SK-N-SH (cell line): ENCODE measurements around the gene BID. TPM values are rescaled to one million over a fixed set of nuclear protein-coding genes. Genes with fewer than 3 reads are reported as not detected.

Source experiments
- CTCF ChIA-PET: fragments of 300-600, 350-600 bp; formaldehyde crosslinking; extraction: SDS; loops from one replicate; lab custom pipeline; 2021; lab: Yijun Ruan, JAX
- POLR2A ChIA-PET: fragments of 350-600 bp; sonication (Branson Sonifier 250); formaldehyde crosslinking; extraction: SDS; loops from one replicate; lab custom pipeline; 2020; ENCODE audit warnings: antibody characterized with exemption, inconsistent platforms; lab: Yijun Ruan, JAX
- DNase-seq: peaks from one replicate; pipeline ENCODE4 v3.0.0; 2012
- H2AFZ ChIP-seq: fragments of 200-600 bp; sonication (generic); 2 replicates; pipeline ENCODE4 v1.8.1; 2016; ENCODE audit warnings: antibody characterized with exemption, mild to moderate bottlenecking, low read depth
- H3F3A ChIP-seq: fragments of 200-600 bp; sonication (generic); replicated peaks from 2 replicates; pipeline ENCODE3; 2016; ENCODE audit warnings: antibody characterized with exemption, mild to moderate bottlenecking; ENCODE audit not compliant: insufficient read depth
- H3K27ac ChIP-seq, 2 experiments: fragments of 200-500 bp in 1 of 2; fragments of 200-600 bp in 1 of 2; sonication (Bioruptor generic) in 1 of 2; sonication (generic), shearing (Covaris generic) in 1 of 2; 2 replicates each; pipeline versions ENCODE4 v1.5.1 to v1.6.1; 2014 to 2016; ENCODE audit warnings: low read depth in 2 of 2, inconsistent platforms in 1 of 2, low read length in 1 of 2, mild to moderate bottlenecking in 1 of 2, mixed read lengths in 1 of 2
- H3K27me3 ChIP-seq: fragments of 200-600 bp; sonication (generic), shearing (Covaris generic); 2 replicates; pipeline ENCODE4 v1.6.1; 2016; ENCODE audit warnings: mixed run types; ENCODE audit not compliant: insufficient read depth
- H3K36me3 ChIP-seq, 2 experiments: fragments of 200-500 bp in 1 of 2; fragments of 200-600 bp in 1 of 2; sonication (Bioruptor generic) in 1 of 2; sonication (generic) in 1 of 2; replicated peaks in 1 of 2; 2 replicates each; pipeline versions ENCODE3 to v1.5.1; 2014 to 2016; ENCODE audit warnings: low read length in 1 of 2, mild to moderate bottlenecking in 1 of 2; ENCODE audit not compliant: insufficient read depth in 2 of 2, control insufficient read depth in 1 of 2
- H3K4me1 ChIP-seq, 2 experiments: fragments of 200-500 bp in 1 of 2; fragments of 200-600 bp in 1 of 2; sonication (Bioruptor generic) in 1 of 2; sonication (generic), shearing (Covaris generic) in 1 of 2; 2 replicates each; pipeline versions ENCODE4 v1.5.1 to v1.6.1; 2014 to 2016; ENCODE audit warnings: low read depth in 1 of 2, low read length in 1 of 2, mixed run types in 1 of 2; ENCODE audit not compliant: insufficient read depth in 2 of 2, control insufficient read depth in 1 of 2
- H3K4me2 ChIP-seq: fragments of 200-600 bp; sonication (generic), shearing (Covaris generic); 2 replicates; pipeline ENCODE4 v1.6.1; 2017; ENCODE audit warnings: mixed run types
- H3K4me3 ChIP-seq, 2 experiments: fragments of 200-500 bp in 1 of 2; fragments of 200-600 bp in 1 of 2; sonication (Bioruptor generic) in 1 of 2; sonication (generic), shearing (Covaris generic) in 1 of 2; 2 replicates each; pipeline versions ENCODE4 v1.5.1 to v1.8.1; 2014 to 2016; ENCODE audit warnings: low read depth in 2 of 2, inconsistent platforms in 1 of 2, low read length in 1 of 2, mild to moderate bottlenecking in 1 of 2, mixed read lengths in 1 of 2, moderate library complexity in 1 of 2
- H3K79me2 ChIP-seq: fragments of 200-600 bp; sonication (generic); 2 replicates; pipeline ENCODE4 v1.8.1; 2017; ENCODE audit warnings: mild to moderate bottlenecking; ENCODE audit not compliant: insufficient read depth
- H3K9ac ChIP-seq: fragments of 200-600 bp; sonication (generic); 2 replicates; pipeline ENCODE4 v1.6.1; 2017; ENCODE audit warnings: mixed run types
- H3K9me2 ChIP-seq: fragments of 200-600 bp; sonication (generic); 2 replicates; pipeline ENCODE4 v1.6.1; 2017; ENCODE audit warnings: mixed run types
- H3K9me3 ChIP-seq: fragments of 200-600 bp; sonication (generic); 2 replicates; pipeline ENCODE4 v1.6.1; 2017; ENCODE audit warnings: mixed run types, mild to moderate bottlenecking, moderate library complexity
- H4K20me1 ChIP-seq: fragments of 200-600 bp; sonication (generic); 2 replicates; pipeline ENCODE4 v1.6.1; 2017; ENCODE audit warnings: mild to moderate bottlenecking, mixed run types; ENCODE audit not compliant: insufficient read depth
- CHD2 ChIP-seq: fragments of 150-350 bp; IDR thresholded peaks from 2 replicates; pipeline ENCODE4 v1.6.1; 2018; ENCODE audit warnings: low read length; ENCODE audit not compliant: partially characterized antibody
- EP300 ChIP-seq, 2 experiments: IDR thresholded peaks; 2 replicates each; pipeline versions ENCODE4 v1.4.0 to v1.6.1; 2012; ENCODE audit warnings: borderline replicate concordance in 1 of 2, low read depth in 1 of 2, low read length in 1 of 2
- FOSL2 ChIP-seq: IDR thresholded peaks from 2 replicates; pipeline ENCODE4 v1.4.0; 2012; ENCODE audit warnings: low read depth, mild to moderate bottlenecking, moderate library complexity, borderline replicate concordance
- FOXJ3 ChIP-seq: sonication (generic); formaldehyde crosslinking; IDR thresholded peaks from 2 replicates; pipeline ENCODE4 v1.5.1; 2020; ENCODE audit warnings: mild to moderate bottlenecking, missing genetic modification reagents
- GATA2 ChIP-seq: sonication (generic); formaldehyde crosslinking; IDR thresholded peaks from 2 replicates; pipeline ENCODE4 v1.5.0; 2020; ENCODE audit warnings: mild to moderate bottlenecking, missing genetic modification reagents
- JUND ChIP-seq: IDR thresholded peaks from 2 replicates; pipeline ENCODE4 v1.4.0; 2012
- MAX ChIP-seq: IDR thresholded peaks from 2 replicates; pipeline ENCODE4 v1.4.0; 2012; ENCODE audit warnings: low read depth
- MEF2A ChIP-seq: IDR thresholded peaks from 2 replicates; pipeline ENCODE4 v1.4.0; 2012; ENCODE audit warnings: low read depth, borderline replicate concordance
- MXI1 ChIP-seq: IDR thresholded peaks from 2 replicates; pipeline ENCODE4 v1.6.1; 2012; ENCODE audit warnings: mild to moderate bottlenecking, low read depth, low read length, improper control_type of control experiment
- NFIC ChIP-seq: IDR thresholded peaks from 2 replicates; pipeline ENCODE4 v1.4.0; 2012; ENCODE audit warnings: borderline replicate concordance
- NRF1 ChIP-seq: IDR thresholded peaks from 2 replicates; pipeline ENCODE4 v1.6.1; 2012; ENCODE audit warnings: low read depth, mild to moderate bottlenecking, low read length
- PBX3 ChIP-seq: IDR thresholded peaks from 2 replicates; pipeline ENCODE4; 2012
- POLR2AphosphoS5 ChIP-seq: IDR thresholded peaks from 2 replicates; pipeline ENCODE4 v1.6.1; 2012; ENCODE audit warnings: low read depth, low read length
- RXRA ChIP-seq: IDR thresholded peaks from 2 replicates; pipeline ENCODE4 v1.4.0; 2012; ENCODE audit warnings: low read depth, mild to moderate bottlenecking, borderline replicate concordance
- TAF1 ChIP-seq: IDR thresholded peaks from 2 replicates; pipeline ENCODE4 v1.6.1; 2012; ENCODE audit warnings: low read depth, mild to moderate bottlenecking, low read length, moderate library complexity, borderline replicate concordance
- TCF12 ChIP-seq: IDR thresholded peaks from 2 replicates; pipeline ENCODE4 v1.4.0; 2012
- TEAD4 ChIP-seq: IDR thresholded peaks from 2 replicates; pipeline ENCODE4 v1.4.0; 2012; ENCODE audit warnings: mild to moderate bottlenecking, borderline replicate concordance; ENCODE audit not compliant: insufficient read depth
- USF1 ChIP-seq: IDR thresholded peaks from 2 replicates; pipeline ENCODE4 v1.4.0; 2012; ENCODE audit warnings: low read depth, borderline replicate concordance
- YY1 ChIP-seq: IDR thresholded peaks from 2 replicates; pipeline ENCODE4 v1.4.0; 2012; ENCODE audit warnings: low read depth, mild to moderate bottlenecking
- WGBS: methylation state at CpG from one replicate; pipeline ENCODE4 v1.1.6; 2017; ENCODE audit warnings: low lambda C conversion rate; 5-methylcytosine and 5-hydroxymethylcytosine counted together
- polyA plus RNA-seq, 3 experiments: library from polyadenylated mRNA; depleted of rRNA; stranded (reverse); fragments of >200 nt; gene quantifications; 2 replicates each; pipeline ENCODE4 v1.2.3, GENCODE V29; 2012
- TF ChIP-seq, protein P1 (sequence below): fragments of 150-350 bp; IDR thresholded peaks from 2 replicates; pipeline ENCODE4 v1.6.1; 2016; ENCODE audit warnings: mild to moderate bottlenecking, low read depth, low read length
- TF ChIP-seq, protein P2 (sequence below): fragments of 150-350 bp; IDR thresholded peaks from 2 replicates; pipeline ENCODE4 v1.6.1; 2017; ENCODE audit warnings: antibody characterized with exemption, low read length, low read depth, borderline replicate concordance

The BID gene
- polyA plus RNA-seq, 1 of the 3 experiments (the other 2 are of a cell fraction): 139 TPM

DNA sequence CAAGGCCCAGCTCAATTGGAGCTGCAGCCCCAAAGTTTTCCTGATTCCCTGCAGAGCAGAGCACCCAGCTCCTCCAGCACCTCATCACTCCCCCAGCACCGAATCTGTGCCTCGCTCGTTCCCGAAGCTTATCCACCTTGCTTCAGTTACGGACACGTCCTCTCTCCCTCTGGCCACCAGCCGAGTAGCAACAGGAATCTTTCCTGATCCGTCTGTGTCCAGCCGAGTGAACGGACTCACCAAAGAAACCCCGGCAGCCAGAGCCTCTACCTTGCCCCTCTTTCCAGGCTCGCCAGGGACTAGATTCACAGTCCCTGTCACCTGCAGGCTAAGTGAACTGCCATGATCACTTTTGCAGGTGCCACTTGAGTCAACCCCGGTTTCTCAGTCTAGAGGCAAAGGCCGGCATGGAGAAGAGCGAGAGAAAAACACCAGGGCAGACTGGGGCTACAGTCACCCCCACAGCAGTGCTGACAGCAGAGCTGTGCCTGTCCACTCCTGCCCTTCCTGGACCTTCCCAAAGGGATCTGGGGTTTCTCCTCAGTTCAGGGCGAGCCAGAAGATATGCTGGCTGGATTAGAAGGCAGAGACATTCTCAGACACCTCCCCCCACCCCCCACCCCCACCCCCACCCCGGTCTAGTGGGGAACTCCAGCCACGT lies 32.3 kb downstream of the BID start:
- H4K20me1 ChIP-seq: no peaks in the 10 kb centered on the region
- no peaks in the 10 kb centered on the region for H3K79me2 ChIP-seq
- CTCF ChIA-PET: interaction anchor here (0.6 to 6.0 kb wide), 47 partner anchors 8 to 408 kb away, joined by 3 to 62 read pairs (median 5); partner anchors contain the start of genes BID, PEX26 and USP18
- peaks cover 0 to 2% of the 10 kb centered on the region in 2 experiments; a peak in 1 of 4 replicates for H3K4me1 ChIP-seq
- TF ChIP-seq, protein P1, sequence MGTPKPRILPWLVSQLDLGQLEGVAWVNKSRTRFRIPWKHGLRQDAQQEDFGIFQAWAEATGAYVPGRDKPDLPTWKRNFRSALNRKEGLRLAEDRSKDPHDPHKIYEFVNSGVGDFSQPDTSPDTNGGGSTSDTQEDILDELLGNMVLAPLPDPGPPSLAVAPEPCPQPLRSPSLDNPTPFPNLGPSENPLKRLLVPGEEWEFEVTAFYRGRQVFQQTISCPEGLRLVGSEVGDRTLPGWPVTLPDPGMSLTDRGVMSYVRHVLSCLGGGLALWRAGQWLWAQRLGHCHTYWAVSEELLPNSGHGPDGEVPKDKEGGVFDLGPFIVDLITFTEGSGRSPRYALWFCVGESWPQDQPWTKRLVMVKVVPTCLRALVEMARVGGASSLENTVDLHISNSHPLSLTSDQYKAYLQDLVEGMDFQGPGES: no peak
- DNase-seq: no peak
- 69% methylated on average over 16 of the region's 18 CpGs for WGBS
- no peak overlapping the region for H2AFZ ChIP-seq
- no peaks in the 10 kb centered on the region for H3K9me2 ChIP-seq
- peaks cover 0 to 11% of the 10 kb centered on the region in 2 experiments for H3K36me3 ChIP-seq
- H3F3A ChIP-seq: no peaks in the 10 kb centered on the region
- H3K4me3 ChIP-seq: no peak overlapping the region
- H3K27ac ChIP-seq: no peak overlapping the region
- no peaks in the 10 kb centered on the region for H3K27me3 ChIP-seq
- H3K9ac ChIP-seq: no peak overlapping the region
- H3K9me3 ChIP-seq: no peaks in the 10 kb centered on the region
- no peak overlapping the region for H3K4me2 ChIP-seq
- POLR2A ChIA-PET: interaction anchor here (1.3 kb wide), 1 partner anchor 32 kb away, joined by 3 read pairs; the partner anchor contains the start of gene BID

DNA sequence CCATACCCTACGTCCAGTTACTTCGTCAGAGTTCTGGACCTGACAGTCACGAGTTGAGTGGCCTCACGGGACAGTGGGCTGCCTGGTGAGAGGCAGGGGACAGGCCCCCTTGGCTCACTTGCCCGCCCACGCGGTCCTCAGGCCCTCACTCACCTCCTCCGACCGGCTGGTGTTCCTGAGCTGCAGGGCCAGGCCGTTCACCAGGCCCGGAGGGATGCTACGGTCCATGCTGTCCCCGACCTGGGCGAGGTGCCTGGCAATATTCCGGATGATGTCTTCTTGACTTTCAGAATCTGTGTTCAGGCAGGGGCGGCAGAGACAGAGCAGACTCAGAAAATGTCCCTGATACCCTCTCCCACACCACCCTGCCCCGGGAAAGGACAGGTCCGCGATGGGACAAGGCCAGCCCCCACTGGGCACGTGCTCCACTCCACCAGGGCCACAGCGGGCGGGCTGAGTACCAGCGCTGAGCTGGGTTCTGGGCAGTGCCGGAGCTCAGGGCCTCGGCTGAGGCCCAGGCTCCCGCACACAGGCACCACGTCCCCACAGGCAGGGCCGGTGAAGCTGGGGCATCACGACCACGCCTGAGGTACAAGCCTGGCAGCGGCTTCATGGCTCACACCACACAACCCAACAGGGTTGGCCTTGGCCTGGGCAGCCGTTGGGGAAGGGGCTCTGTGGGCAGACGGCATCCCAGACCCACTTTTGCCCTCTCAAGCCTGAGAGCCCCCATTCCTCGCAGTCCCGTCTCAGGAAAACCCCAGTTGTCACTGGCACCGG lies 34.9 kb downstream of the BID start:
- no peak for DNase-seq
- no peaks in the 10 kb centered on the region for H4K20me1 ChIP-seq
- no peak overlapping the region for H3K4me3 ChIP-seq
- peaks cover 15 to 25% of the 10 kb centered on the region in 2 experiments for H3K36me3 ChIP-seq
- no peak overlapping the region for H3K27ac ChIP-seq
- H3K9me3 ChIP-seq: no peaks in the 10 kb centered on the region
- no peaks in the 10 kb centered on the region for H3K27me3 ChIP-seq
- peaks cover 2 to 5% of the 10 kb centered on the region in 2 experiments; a peak in 1 of 4 replicates for H3K4me1 ChIP-seq
- peaks cover 7% of the 10 kb centered on the region for H3F3A ChIP-seq
- H2AFZ ChIP-seq: no peak overlapping the region
- 94% methylated on average over 4 of the region's 36 CpGs for WGBS
- no peak overlapping the region for H3K4me2 ChIP-seq
- POLR2A ChIA-PET: no interaction called here
- no peak for TF ChIP-seq RXRA
- no peak for TF ChIP-seq NFIC
- no peak for TF ChIP-seq CHD2
- TF ChIP-seq YY1: no peak
- no peak for TF ChIP-seq GATA2 (CRISPR knock-in tag)
- no peak for TF ChIP-seq POLR2AphosphoS5
- no peak for TF ChIP-seq NRF1
- TF ChIP-seq MAX: no peak
- TF ChIP-seq PBX3: no peak
- no peak for TF ChIP-seq TEAD4
- no peak for TF ChIP-seq MEF2A
- TF ChIP-seq FOSL2: no peak
- TF ChIP-seq MXI1: no peak
- TF ChIP-seq EP300 (IDR thresholded peaks at IDR 0.05; ENCODE audit: borderline replicate concordance in 1 of 2, low read depth in 1 of 2, low read length in 1 of 2): no peak
- no peak for TF ChIP-seq TAF1
- TF ChIP-seq USF1: no peak
- TF ChIP-seq JUND: no peak
- TF ChIP-seq, protein P2, sequence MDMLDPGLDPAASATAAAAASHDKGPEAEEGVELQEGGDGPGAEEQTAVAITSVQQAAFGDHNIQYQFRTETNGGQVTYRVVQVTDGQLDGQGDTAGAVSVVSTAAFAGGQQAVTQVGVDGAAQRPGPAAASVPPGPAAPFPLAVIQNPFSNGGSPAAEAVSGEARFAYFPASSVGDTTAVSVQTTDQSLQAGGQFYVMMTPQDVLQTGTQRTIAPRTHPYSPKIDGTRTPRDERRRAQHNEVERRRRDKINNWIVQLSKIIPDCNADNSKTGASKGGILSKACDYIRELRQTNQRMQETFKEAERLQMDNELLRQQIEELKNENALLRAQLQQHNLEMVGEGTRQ: no peak
- TF ChIP-seq FOXJ3 (CRISPR knock-in tag): no peak
- TF ChIP-seq TCF12: no peak
- no peaks in the 10 kb centered on the region for H3K9me2 ChIP-seq
- H3K79me2 ChIP-seq: no peaks in the 10 kb centered on the region
- CTCF ChIA-PET: interaction anchor here (5.2 to 6.0 kb wide), 2 partner anchors 33 to 181 kb away, joined by 40 to 62 read pairs; partner anchors contain the start of gene BID
- no peak overlapping the region for H3K9ac ChIP-seq
